ENCODE measurements around the gene LGMN. TPM values are rescaled to one million over a fixed set of nuclear protein-coding genes. Genes with fewer than 3 reads are reported as not detected.
"Not testable (repeated sequence)": the region's sequence is repeated elsewhere in the genome, so short reads cannot be mapped to it uniquely, and the experiment has no call there.

LGMN gene
- polyA plus RNA-seq, 4 donors = 98.6 to 145 (median 111) TPM

DNA sequence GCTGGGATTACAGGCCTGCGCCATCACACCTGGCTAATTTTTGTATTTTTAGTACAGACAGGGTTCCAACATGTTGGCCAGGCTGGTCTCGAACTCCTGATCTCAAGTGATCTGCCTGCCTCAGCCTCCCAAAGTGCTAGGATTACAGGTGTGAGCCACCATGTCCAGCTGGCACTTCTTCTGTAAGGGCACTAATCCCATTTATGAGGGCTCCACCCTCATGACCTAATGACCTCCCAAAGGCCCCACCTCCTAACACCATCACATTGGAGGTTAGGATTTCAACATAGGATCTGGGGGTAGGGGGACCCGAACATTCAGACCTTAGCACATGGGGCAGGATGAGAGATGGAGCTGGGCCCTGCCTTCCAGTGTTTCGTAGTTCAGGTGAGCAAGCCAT is 68.1 kb downstream of the LGMN start:
- not testable (repeated sequence) for DNase-seq (ENCODE audit: low read depth in 4 of 4, low spot score in 3 of 4)

DNA sequence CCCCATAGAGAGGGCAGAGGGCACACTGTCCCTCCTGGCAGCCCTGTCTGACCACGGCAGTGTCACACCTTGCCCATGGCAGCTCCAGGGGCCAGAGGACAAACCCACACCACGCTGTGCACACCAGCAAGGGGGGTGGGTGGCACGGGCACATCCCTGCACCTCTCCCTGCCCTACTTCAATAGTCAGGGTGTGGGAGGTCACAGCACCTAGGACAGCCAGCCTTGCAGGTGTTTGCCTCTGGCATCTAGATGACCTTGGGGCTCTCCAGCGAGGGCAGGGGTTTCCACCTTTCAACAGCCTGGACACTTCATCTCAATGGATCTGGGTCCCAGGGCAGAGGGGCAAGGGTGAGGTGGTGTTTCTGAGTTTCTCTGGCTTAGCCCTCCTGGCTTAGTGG is 69.2 kb downstream of the LGMN start:
- no peak for DNase-seq (ENCODE audit: low read depth in 4 of 4, low spot score in 3 of 4)

DNA sequence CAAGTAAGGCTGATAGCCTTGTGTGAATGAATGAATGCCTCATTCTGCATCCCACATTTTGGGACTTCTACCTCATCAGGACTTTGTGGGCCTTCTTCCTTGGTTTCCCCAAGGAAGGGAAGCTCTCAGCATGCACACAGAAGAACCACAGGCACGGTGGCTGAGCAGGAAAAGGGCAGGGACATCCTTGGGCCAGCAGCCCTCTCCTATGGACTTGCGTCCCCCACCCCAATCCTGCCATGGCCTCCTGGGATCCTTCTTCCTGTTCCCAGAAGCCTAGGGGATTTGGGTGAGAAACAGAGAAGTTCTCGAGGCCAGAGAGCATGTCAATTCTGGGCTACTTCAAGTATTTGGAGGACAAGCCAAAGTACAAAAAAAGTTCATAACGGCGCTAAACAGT is 69.7 kb downstream of the LGMN start:
- no peak for DNase-seq (ENCODE audit: low read depth in 4 of 4, low spot score in 3 of 4)

DNA sequence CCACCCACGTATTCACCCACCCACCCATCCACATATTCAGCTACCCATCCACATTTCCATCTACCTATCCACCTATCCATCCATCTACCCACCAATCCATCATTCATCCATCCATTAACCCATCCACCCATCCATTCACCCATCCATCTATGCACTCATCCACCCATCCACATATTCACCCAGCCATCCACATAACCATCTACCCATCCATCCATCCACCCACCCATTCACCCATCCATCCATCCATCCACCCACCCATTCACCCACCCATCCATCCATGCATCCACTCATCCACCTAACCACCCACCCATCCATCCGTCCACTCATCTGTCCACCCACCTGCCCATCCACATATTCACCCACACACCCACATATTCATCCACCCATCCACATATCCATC is 70.5 kb downstream of the LGMN start:
- no peak for DNase-seq (ENCODE audit: low read depth in 4 of 4, low spot score in 3 of 4)

DNA sequence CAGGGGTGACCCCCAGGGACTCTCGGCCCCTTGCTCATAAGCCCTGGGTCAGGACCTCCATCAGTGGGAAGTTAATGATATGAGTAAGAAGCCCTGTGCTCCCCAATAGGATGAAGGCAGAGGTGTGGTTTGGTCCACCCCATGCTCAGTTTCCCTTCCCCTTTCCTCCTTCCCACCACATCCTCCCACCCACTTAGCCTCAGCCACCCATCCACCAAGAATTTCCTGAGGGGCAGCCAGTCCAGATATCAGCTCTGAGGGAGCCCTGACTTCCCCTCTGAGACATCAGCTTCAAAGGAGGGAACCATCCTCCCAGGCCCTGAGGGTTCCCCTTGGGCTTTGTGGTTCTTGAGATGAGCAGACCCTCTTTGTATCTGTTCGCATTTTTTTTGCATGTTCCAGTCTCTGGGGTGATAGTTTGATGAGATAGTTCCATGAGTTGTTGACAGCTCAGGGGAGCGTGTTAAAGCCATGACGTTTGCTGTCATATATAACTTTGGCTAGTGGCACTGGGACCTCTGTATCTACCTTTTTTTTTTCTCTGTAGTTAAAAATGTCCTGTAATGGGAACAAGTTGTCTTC is 71.2 kb downstream of the LGMN start:
- no peak for DNase-seq (ENCODE audit: low read depth in 4 of 4, low spot score in 3 of 4)

DNA sequence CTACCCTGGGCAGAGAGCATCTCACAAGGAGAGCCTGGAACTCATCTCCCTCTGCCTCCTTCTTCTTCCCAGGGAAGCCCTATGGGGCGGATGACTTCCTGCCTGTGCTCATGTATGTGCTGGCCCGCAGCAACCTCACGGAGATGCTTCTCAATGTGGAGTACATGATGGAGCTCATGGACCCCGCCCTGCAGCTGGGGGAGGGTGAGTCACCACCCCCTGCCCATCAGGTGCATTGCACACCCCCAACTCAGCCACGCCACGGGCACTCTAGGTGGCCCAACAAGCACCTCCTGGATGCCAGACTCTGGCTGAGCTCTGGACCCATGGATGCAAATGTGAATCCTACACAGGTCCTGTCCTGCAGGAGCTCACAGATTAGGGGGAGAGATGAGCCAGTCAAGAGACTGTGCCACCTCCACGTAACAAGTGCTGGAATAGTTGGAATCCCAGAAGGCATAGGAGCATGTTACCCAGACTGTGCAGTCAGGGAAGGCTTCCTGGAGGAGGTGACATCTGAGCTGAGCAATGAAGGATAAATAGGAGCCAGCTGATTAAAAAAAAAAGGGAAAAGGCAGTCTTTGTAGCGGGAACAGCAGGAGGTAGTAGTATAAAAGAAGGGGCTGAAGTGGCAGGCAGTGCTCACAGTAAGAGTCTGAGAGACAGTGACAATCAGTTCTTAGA is 71.9 kb downstream of the LGMN start:
- no peak for DNase-seq (ENCODE audit: low read depth in 4 of 4, low spot score in 3 of 4)

DNA sequence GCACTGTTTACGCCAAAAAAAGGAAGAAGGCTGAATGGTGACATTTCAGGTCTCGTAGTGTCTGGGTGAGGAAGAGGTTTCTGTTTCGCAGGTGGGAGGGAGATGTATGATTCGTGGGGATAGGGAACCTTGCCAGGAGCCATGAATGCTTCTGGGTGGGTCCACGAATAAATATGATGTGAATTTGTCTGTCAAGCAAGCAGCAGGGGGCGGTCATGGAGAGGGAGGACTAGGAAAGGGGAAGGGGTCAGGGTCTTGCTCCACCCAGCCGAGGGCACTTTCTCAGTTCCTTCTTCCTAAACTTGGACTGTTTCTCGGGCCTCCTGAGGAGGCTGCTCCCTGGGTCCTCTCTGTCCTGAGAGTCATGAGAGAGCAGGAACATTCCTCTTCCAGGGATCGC is 72.5 kb downstream of the LGMN start:
- no peak for DNase-seq (ENCODE audit: low read depth in 4 of 4, low spot score in 3 of 4)

DNA sequence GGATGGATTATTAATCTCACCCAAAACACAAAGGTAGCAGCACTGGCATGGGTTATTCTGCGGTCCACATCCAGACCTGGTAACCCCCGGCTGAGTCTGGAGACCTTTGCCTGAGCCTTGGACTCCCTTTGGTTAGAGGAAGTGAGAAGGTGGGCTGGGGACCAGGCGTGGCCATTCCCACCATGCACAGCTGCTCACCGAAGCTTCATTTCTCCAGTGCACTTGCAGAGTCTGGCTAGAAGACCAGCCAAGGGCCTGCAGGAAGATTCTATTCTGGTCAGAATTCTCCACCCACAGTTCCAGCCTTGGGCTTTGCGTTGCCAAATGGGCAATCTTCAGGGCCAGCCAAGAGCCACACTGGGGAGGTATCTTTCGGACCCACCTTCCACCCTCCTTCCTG is 73.0 kb downstream of the LGMN start:
- DNase-seq (ENCODE audit: low read depth in 4 of 4, low spot score in 3 of 4) = no peak

DNA sequence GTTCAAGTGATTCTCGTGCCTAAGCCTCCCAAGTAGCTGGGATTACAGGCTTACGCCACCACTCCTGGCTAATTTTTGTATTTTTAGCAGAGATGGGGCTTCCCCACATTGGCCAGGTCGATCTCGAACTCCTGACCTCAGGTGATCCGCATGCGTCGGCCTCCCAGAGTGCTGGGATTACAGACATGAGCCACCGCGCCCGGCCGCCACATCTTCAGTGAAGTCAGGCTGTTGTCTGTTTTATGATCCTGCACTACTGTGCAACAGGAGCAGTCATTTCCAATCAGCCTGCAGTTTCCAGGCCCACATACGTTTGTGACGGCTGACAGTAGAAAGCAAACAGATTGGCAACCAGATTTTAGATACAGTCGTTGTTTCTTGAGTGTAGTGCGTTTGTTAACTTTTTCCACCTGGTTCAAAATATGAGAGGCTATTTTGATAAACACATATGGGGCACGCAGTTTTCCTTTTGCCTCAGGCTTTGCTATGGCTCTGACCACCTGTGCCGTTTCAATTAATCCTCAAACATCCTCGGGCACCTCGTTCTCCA is 74.8 kb downstream of the LGMN start:
- no peak for DNase-seq (ENCODE audit: low read depth in 4 of 4, low spot score in 3 of 4)

DNA sequence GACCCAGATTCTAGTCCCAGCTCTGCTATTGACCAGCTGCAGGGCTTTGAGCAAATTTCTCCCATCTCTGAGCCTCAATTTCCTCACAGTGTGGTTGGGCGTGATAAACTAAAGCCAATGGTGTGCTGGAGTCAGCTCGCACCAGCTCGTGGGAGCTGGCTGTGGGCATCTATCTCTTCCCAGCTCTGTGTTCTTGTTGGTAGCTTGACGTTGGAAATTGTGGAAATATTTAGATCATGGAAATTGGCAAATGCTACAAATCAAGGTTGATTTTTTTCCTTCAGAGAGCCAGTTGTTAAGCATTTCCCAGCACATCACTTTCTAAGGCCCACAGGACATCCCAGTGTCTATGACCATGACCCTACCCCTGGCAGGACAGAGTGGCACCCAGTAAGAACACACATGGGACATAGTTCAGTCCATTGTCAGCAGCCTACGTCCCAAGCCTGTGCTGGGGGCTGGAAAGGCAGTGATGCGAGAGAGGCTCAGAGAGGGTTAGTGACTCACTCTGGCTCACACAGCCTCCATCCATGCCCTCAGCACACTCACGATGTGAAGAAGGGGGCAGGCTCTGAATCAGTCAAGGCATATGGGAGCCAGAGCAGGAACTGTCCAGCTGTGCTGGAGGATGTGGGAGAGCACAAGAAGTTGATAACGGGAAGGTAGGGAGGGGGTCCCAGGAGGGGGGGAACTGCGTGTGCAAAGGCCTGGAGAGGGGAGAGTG is 77.6 kb downstream of the LGMN start:
- DNase-seq (ENCODE audit: low read depth in 4 of 4, low spot score in 3 of 4) = no peak

DNA sequence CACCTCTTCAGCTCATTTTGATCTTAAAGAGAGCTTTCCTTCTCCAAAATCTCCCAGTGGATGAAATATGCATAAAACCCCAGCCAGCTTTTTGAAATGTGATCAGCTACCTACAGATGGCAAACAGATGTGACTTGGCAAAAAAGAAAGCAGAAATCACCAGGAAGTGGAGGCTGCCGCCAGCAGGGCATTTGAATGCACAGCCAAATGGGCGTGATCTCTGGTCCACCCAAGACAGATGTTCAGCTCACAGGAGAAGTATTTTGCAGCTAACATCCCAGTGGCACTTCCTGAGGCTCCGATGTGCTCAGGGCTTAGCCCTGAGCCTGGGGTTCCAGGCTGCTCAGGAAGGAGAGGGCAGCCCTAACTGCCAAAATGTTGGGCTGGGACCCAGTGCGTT is 78.3 kb downstream of the LGMN start:
- DNase-seq (ENCODE audit: low read depth in 4 of 4, low spot score in 3 of 4) = no peak

DNA sequence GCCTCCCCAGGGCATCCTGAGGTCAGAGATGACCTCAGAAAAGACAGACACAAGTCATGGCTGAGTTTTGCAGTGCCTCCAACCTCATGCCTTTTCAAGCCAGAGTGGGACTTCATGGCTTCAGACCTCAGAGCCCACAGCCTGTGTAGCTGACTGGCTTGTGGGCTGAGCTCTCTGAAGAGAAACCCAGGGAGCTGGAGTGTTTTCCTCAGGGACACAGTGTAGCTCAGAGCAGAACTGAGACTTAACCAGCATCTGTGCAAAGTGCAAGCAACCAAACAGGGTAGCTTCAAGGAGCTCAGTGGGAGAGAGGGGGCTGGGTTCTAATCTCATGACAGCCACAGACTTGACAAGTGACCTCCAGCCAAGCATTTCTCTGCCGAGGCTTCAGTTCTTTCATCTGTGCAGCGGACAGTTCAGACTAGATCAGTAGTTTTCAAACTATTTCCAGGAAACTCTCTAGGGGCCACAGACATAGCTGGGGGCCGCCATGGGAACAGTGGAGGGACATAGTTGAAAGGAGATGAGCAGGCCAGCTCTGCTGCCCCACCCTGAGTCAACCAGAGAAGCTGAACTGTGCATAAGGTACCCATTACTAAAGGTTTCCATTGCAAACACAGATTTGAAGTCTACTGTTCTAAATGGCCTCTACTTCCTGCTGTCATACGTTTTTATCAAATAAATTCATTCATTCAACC is 80.0 kb downstream of the LGMN start:
- no peak for DNase-seq (ENCODE audit: low read depth in 4 of 4, low spot score in 3 of 4)

DNA sequence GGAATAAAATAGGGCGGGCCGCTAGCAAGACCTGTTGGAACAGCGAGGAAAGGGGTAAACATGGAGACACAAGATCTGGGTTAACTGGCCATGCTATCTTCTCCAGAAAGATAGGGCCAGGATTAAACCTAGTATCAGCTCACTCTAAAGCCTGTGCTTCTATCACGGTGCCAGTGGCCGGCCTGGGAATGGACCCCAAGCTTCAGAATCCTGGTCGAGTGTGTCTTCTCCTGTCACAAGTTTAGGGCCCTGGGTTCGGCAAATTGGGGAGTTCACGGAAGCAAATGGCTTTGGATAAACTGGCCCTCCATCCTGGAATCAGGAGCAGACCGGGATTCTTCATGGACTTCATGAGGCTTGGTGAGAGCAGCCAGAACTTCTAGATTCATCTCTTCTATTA is 82.2 kb downstream of the LGMN start:
- no peak for DNase-seq (ENCODE audit: low read depth in 4 of 4, low spot score in 3 of 4)

DNA sequence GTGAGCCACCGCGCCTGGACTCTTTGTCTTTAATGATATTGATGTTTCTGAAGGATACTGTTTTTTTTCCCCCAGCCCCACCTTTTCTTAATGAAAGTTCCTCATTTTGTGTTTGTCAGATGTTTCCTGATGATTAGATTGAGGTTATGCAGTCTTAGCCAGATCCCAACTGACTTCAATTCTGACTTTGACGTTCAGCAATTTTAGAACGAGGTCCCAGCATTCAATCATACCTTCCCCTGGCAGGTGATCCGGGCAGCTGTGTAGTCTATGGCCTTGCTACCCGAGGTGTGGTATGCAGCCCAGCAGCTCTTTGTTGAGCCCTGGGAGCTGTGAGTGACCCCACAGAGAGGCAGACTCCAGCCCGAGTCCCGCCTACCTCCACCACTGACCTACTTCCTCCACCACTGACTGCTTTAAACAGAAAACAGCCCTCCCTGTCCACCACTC is 82.7 kb downstream of the LGMN start:
- DNase-seq (ENCODE audit: low read depth in 4 of 4, low spot score in 3 of 4) = no peak

DNA sequence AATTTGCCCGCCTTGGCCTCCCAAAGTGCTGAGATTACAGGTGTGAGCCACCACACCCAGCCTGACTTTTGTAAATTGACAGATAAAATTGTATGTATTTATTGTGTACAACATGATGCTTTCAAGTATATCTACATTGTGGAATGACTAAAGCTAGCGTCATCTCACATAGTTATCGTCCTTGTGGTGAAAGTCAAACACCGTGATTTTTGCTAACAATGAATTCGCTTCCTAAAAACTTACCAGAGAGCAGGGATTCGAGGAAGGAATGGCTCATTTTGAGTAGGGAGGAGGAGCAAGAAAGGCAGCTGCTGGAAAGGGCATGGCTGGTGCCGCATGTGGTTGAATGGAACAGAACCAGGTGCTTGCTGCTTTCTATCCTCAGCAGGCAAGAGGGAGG is 85.4 kb downstream of the LGMN start:
- no peak for DNase-seq (ENCODE audit: low read depth in 4 of 4, low spot score in 3 of 4)

DNA sequence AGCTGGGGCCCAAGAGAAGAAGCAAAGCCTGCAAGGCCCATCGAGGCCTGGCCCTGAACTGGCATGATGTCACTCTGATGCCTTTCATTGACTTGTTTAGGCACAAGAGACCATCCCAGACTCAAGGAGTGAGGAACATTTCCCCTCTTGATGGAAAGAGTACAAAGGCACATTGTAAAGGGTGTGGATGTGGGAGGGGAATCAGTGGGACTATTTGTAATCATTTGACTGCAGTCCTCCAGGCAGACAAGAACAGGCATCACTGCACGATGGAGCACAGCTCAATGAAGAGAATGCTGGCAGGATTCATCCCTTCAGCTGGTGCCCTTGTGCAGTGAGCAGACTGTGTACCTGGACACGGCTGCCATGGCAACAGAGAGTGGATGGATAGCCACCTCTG is 87.9 kb downstream of the LGMN start:
- no peak for DNase-seq (ENCODE audit: low read depth in 4 of 4, low spot score in 3 of 4)

DNA sequence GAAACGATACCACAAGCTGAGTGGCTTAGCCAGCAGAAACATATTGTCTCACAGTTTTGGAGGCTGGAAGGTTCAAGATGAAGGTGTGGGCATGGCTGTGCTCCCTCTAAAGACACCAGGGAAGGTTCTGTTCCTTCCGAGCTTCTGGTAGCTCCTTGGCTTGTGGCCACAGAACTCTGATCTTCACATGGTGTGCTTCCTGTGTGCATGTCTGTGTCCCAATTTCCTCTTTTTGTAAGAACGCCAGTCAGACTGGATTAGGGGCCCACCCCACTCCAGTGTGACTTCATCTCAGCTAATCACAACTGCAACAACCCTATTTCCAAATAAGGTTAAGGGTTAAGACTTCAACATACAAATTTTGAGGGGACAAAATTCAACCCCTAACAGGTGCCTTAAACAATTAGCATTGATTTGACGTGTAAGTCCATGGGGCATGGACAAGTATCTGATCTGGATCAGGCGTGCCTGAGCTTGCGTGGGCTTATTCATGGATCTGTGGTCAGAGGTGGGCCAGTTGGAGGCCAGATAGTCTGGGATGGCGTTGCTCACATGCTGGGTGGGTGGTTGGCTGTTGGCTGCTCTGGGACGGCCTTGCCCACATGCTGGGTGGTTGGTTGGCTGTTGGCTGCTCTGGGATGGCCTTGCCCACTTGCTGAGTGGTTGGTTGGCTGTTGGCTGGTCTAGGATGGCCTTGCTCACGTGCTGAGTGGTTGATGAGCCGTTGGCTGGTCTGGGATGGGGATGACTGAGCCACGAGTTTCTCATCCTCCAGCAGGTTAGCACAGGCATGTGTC is 88.5 kb downstream of the LGMN start:
- no peak for DNase-seq (ENCODE audit: low read depth in 4 of 4, low spot score in 3 of 4)

DNA sequence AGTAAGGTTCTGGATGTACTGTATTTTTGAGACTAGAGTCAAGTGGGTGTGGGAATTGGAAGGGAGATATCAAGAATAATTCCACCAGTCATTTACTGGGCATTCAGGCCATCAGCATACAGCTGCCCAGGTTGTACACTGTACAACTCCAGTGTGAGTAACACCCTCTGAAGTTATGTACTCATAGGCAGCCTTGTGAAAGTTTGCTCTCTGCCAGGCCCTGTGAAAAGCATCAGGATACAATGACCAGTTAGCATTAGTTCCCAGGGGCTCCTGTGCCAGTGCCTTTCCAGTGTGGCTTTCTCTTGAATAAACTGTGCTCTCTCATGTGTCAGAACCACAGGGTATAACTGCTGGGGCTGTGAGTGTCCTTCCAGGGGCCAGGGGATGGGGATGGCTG is 89.7 kb downstream of the LGMN start:
- DNase-seq (ENCODE audit: low read depth in 4 of 4, low spot score in 3 of 4) = no peak

DNA sequence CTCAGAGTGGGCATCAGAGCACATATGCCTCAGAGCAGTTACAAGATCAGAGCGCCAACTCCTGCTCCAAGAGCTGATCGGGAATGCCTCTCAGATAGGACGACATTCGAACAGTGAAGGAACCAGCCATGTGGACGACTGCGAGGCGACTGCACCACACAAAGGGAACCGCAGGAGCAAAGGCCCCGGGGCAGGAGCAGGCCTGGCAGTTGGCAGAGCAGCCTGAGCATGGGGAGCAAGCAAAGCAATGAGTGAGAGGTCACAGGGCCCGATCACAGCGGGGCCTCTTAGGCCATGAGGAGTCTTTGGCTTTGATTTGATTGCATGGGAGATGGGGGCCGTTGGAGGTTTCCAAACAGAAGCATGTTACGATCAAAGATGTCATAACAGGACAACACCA is 90.3 kb downstream of the LGMN start:
- DNase-seq (ENCODE audit: low read depth in 4 of 4, low spot score in 3 of 4) = no peak

DNA sequence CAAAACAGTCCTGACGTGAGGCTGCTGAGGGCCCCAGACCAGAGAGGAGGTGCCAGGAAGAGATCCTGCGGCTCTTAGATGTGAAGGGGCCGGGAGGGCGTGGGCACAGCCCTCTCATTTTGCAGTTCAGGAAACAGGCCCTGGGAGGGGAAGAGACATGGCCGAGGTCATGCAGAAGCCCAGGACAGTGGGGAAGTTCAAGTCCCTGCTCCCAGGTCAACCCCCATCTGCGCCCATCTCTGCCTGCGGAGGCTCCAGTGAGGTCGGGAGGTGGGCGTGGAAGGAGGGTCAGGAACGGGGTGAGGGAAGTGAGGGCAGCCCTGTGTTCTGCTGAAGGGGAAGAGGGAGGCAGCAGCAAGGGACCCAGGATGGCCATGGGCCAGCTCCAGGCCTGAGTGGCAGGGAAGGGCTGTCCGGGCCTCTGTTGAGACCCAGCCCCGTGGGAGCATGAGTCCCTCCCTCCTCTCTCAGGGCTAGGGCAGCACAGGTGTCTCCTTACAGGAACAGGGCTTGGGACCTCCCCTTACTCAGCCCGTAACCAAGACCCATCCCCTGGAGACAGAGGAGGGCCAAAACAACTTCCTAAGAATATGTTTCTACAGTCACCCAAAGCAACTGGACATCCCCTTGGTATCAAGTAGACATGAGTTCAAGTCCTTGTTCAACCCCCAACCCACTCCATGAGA is 90.8 kb downstream of the LGMN start:
- DNase-seq (ENCODE audit: low read depth in 4 of 4, low spot score in 3 of 4) = no peak
